CD14-positive monocyte (primary cell): Measurements from ENCODE around the gene GNPTG. TPM values are rescaled to one million over a fixed set of nuclear protein-coding genes. Genes with fewer than 3 reads are reported as not detected.

ENCODE experiments used
- DNase-seq, 3 donors: peaks; one replicate each; pipeline ENCODE4 v3.0.0-alpha.2; 2011 to 2022
- H2AFZ ChIP-seq: 2 replicates; pipeline ENCODE4 v1.6.0; 2012; ENCODE audit warnings: mild to moderate bottlenecking, low read depth, low read length, inconsistent platforms; ENCODE audit not compliant: insufficient read depth, poor library complexity, severe bottlenecking
- H3K27ac ChIP-seq, 2 donors: 1 replicate in 1 of 2; 2 replicates in 1 of 2; pipeline ENCODE4 v1.5.1; 2012 to 2013; ENCODE audit warnings: low read length in 2 of 2, control low read depth in 1 of 2, inconsistent platforms in 1 of 2, low read depth in 1 of 2, mild to moderate bottlenecking in 1 of 2
- H3K27me3 ChIP-seq, 2 donors: one replicate each; pipeline versions ENCODE4 v1.6.0 to v1.6.1; 2011 to 2013; ENCODE audit warnings: low read length in 2 of 2; ENCODE audit not compliant: control insufficient read depth in 2 of 2, insufficient read depth in 2 of 2
- H3K36me3 ChIP-seq, 2 donors: replicated peaks in 1 of 2; 1 replicate in 1 of 2; 2 replicates in 1 of 2; pipeline versions ENCODE4 v1.5.1 to v1.6.1; 2012 to 2013; ENCODE audit warnings: low read length in 2 of 2, control low read depth in 1 of 2, inconsistent platforms in 1 of 2, mild to moderate bottlenecking in 1 of 2; ENCODE audit not compliant: insufficient read depth in 2 of 2, control insufficient read depth in 1 of 2
- H3K4me1 ChIP-seq, 2 donors: 1 replicate in 1 of 2; 2 replicates in 1 of 2; pipeline versions ENCODE4 v1.5.1 to v1.6.1; 2012 to 2013; ENCODE audit warnings: low read length in 2 of 2, control low read depth in 1 of 2, inconsistent platforms in 1 of 2, mild to moderate bottlenecking in 1 of 2, moderate library complexity in 1 of 2; ENCODE audit not compliant: insufficient read depth in 2 of 2, control insufficient read depth in 1 of 2
- H3K4me2 ChIP-seq: replicated peaks from 2 replicates; pipeline ENCODE3; 2012; ENCODE audit warnings: low read length, moderate library complexity, mild to moderate bottlenecking; ENCODE audit not compliant: poor library complexity, severe bottlenecking; ENCODE audit errors: extremely low read depth
- H3K4me3 ChIP-seq, 3 experiments: fragments of 200-600 bp in 1 of 3; sonication (generic) in 1 of 3; replicated peaks in 1 of 3; 1 replicate in 2 of 3; 2 replicates in 1 of 3; pipeline ENCODE4 v1.5.1; 2011 to 2013; ENCODE audit warnings: low read length in 3 of 3, mild to moderate bottlenecking in 3 of 3, control low read depth in 2 of 3, low read depth in 2 of 3, inconsistent platforms in 1 of 3, moderate library complexity in 1 of 3
- H3K79me2 ChIP-seq: 2 replicates; pipeline ENCODE4 v1.6.0; 2012; ENCODE audit warnings: mild to moderate bottlenecking, control low read depth, inconsistent platforms, low read length, moderate library complexity; ENCODE audit not compliant: insufficient read depth
- H3K9ac ChIP-seq: 2 replicates; pipeline ENCODE4 v1.6.0; 2017; ENCODE audit warnings: low read length, mild to moderate bottlenecking; ENCODE audit not compliant: insufficient read depth, poor library complexity, severe bottlenecking
- H3K9me3 ChIP-seq, 2 donors: replicated peaks in 1 of 2; 1 replicate in 1 of 2; 2 replicates in 1 of 2; pipeline versions ENCODE4 v1.5.1 to v1.6.1; 2012 to 2013; ENCODE audit warnings: low read length in 2 of 2, control low read depth in 1 of 2; ENCODE audit not compliant: control insufficient read depth in 1 of 2, insufficient read depth in 1 of 2
- H4K20me1 ChIP-seq: 2 replicates; pipeline ENCODE4 v1.6.0; 2012; ENCODE audit warnings: mild to moderate bottlenecking, low read length, control low read depth, moderate library complexity; ENCODE audit not compliant: insufficient read depth
- H3K27ac Mint-ChIP-seq, 7 donors: one replicate each; pipeline ENCODE4 v1.8.0; 2020; ENCODE audit warnings: mild to moderate bottlenecking in 7 of 7, mixed read lengths in 7 of 7, moderate library complexity in 6 of 7, inconsistent platforms in 2 of 7
- H3K27me3 Mint-ChIP-seq, 3 donors: one replicate each; pipeline ENCODE4 v1.8.0; 2021 to 2022; ENCODE audit warnings: low read depth in 3 of 3, mild to moderate bottlenecking in 3 of 3, mixed read lengths in 3 of 3, moderate library complexity in 3 of 3, inconsistent platforms in 1 of 3
- H3K36me3 Mint-ChIP-seq, 2 donors: one replicate each; pipeline ENCODE4 v1.8.0; 2020; ENCODE audit warnings: mixed read lengths in 2 of 2, inconsistent platforms in 1 of 2, mild to moderate bottlenecking in 1 of 2
- H3K4me1 Mint-ChIP-seq: one replicate; pipeline ENCODE4 v1.8.0; 2020; ENCODE audit warnings: mild to moderate bottlenecking, mixed read lengths
- H3K4me3 Mint-ChIP-seq, 2 donors: one replicate each; pipeline ENCODE4 v1.8.0; 2020; ENCODE audit warnings: mild to moderate bottlenecking in 2 of 2, mixed read lengths in 2 of 2, moderate library complexity in 1 of 2
- H3K9me3 Mint-ChIP-seq, 7 donors: one replicate each; pipeline ENCODE4 v1.8.0; 2020 to 2022; ENCODE audit warnings: mixed read lengths in 7 of 7, mild to moderate bottlenecking in 6 of 7, moderate library complexity in 6 of 7, inconsistent platforms in 2 of 7
- WGBS: methylation state at CpG from one replicate; pipeline ENCODE4 v1.1.5; 2013; ENCODE audit warnings: missing lambda C conversion rate; ENCODE audit not compliant: insufficient coverage; 5-methylcytosine and 5-hydroxymethylcytosine counted together
- intact Hi-C, 2 donors: fragments of 100-400 bp; cut with micrococcal nuclease; formaldehyde crosslinking; loops; one replicate each; pipeline versions ENCODE4 v1.15.0 to v1.15.1; 2023
- polyA plus RNA-seq, 3 donors: library from polyadenylated mRNA; depleted of rRNA in 1 of 3; unstranded in 2 of 3; stranded (reverse) in 1 of 3; fragments of 300-500 nt in 2 of 3; fragments of >200 nt in 1 of 3; fragmentation: Illumina TruSeq in 2 of 3; gene quantifications; 1 replicate in 2 of 3; 2 replicates in 1 of 3; pipeline ENCODE4 v1.2.3, GENCODE V29; 2012 to 2021
- TF ChIP-seq, protein P1 (sequence below): fragments of 200-600 bp; IDR thresholded peaks from one replicate; pipeline ENCODE4 v1.8.0; 2022; ENCODE audit warnings: antibody characterized with exemption, mild to moderate bottlenecking

The GNPTG gene
- polyA plus RNA-seq, 3 donors, result 74.7 to 130 (median 82.5) TPM

DNA sequence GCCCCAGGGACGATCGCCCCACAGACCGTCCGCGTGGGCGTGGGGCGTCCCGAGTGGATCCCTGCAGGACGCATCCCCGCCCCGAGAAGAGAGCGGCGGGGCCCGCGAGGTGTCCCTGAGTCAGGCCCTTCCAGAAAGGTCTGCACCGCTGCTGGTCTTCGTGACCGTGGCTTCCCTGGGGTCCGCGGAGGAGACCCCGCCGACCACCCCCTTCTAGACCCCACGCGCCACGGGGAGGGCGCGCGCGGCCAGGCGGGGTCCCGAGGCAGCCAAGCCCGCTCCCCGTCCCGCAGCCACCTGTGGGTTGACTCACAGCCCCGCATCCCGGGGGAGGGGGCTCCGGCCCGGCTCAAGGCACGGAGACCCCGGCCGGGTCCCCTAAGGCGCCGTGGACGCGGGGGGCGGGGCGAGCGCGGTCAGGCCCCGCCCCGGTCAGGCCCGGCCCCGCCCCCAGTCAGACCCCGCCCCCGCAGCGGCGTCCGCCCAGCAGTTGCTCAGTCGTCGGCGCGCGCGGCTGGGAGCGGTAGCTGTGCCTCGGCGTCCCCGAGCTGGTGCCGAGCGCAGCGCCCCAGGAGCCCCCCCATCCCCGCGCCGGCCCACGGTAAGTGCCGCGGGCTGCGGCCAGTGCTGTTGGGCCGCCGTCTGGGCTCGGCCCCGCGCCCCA is 18.4 kb upstream of the GNPTG start, which contains the start of gene BAIAP3:
Gene BAIAP3, plus strand, starts transcription at position 497 of the 664 bp plus-strand sequence. CDS start 4,905 bp downstream, outside the sequence.
- Histone ChIP-seq H3K4me3 (peak within 1 kb of the TSS in 1 of 3 experiments; percentile 54), H3K27ac (no peak within 1 kb of the TSS)
- H3K4me1 Mint-ChIP-seq, result peaks cover 17% of the 10 kb centered on the region

More for the DNA sequence above, 18.4 kb upstream of the GNPTG start, which contains the start of gene BAIAP3:
- peak within 1 kb of the TSS in 2 of 7 donors; percentile 50 for H3K27ac Mint-ChIP-seq
- peak within 1 kb of the TSS; percentile 8 for H3K9ac ChIP-seq
- peak within 1 kb of the TSS; percentile 59 for H2AFZ ChIP-seq
- H3K36me3 Mint-ChIP-seq, result peaks cover 0 to 2% of the 10 kb centered on the region in 2 donors
- H3K27me3 ChIP-seq, result peaks cover 42 to 59% of the 10 kb centered on the region in 2 donors
- 6% methylated on average over 79 of the region's 83 CpGs for WGBS
- H3K4me3 Mint-ChIP-seq, result peak within 1 kb of the TSS; percentile 56 to 82
- peak within 1 kb of the TSS; percentile 69 for H3K4me2 ChIP-seq
- intact Hi-C loops, result no loop called here
- H3K9me3 Mint-ChIP-seq, result peaks cover 0 to 32% (median 11%) of the 10 kb centered on the region in 7 donors
- peaks cover 46 to 71% (median 61%) of the 10 kb centered on the region in 3 donors for H3K27me3 Mint-ChIP-seq
- H3K9me3 ChIP-seq, result peaks cover 5 to 11% of the 10 kb centered on the region in 2 donors
- TF ChIP-seq, protein P1, sequence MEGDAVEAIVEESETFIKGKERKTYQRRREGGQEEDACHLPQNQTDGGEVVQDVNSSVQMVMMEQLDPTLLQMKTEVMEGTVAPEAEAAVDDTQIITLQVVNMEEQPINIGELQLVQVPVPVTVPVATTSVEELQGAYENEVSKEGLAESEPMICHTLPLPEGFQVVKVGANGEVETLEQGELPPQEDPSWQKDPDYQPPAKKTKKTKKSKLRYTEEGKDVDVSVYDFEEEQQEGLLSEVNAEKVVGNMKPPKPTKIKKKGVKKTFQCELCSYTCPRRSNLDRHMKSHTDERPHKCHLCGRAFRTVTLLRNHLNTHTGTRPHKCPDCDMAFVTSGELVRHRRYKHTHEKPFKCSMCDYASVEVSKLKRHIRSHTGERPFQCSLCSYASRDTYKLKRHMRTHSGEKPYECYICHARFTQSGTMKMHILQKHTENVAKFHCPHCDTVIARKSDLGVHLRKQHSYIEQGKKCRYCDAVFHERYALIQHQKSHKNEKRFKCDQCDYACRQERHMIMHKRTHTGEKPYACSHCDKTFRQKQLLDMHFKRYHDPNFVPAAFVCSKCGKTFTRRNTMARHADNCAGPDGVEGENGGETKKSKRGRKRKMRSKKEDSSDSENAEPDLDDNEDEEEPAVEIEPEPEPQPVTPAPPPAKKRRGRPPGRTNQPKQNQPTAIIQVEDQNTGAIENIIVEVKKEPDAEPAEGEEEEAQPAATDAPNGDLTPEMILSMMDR, result no peak
- H3K4me1 ChIP-seq, result peaks cover 13 to 32% of the 10 kb centered on the region in 2 donors
- H3K79me2 ChIP-seq, result no peaks in the 10 kb centered on the region
- H4K20me1 ChIP-seq, result no peaks in the 10 kb centered on the region
- DNase-seq, result peak; percentile 25 to 52 (median 33)
- no peaks in the 10 kb centered on the region for H3K36me3 ChIP-seq
